ENCODE measurements around the gene RBM20. TPM values are rescaled to one million over a fixed set of nuclear protein-coding genes. Genes with fewer than 3 reads are reported as not detected.
"Not testable (repeated sequence)": the region's sequence is repeated elsewhere in the genome, so short reads cannot be mapped to it uniquely, and the experiment has no call there.

The RBM20 gene
- under 1 TPM; 0.06 to 0.20 TPM for total RNA-seq

DNA sequence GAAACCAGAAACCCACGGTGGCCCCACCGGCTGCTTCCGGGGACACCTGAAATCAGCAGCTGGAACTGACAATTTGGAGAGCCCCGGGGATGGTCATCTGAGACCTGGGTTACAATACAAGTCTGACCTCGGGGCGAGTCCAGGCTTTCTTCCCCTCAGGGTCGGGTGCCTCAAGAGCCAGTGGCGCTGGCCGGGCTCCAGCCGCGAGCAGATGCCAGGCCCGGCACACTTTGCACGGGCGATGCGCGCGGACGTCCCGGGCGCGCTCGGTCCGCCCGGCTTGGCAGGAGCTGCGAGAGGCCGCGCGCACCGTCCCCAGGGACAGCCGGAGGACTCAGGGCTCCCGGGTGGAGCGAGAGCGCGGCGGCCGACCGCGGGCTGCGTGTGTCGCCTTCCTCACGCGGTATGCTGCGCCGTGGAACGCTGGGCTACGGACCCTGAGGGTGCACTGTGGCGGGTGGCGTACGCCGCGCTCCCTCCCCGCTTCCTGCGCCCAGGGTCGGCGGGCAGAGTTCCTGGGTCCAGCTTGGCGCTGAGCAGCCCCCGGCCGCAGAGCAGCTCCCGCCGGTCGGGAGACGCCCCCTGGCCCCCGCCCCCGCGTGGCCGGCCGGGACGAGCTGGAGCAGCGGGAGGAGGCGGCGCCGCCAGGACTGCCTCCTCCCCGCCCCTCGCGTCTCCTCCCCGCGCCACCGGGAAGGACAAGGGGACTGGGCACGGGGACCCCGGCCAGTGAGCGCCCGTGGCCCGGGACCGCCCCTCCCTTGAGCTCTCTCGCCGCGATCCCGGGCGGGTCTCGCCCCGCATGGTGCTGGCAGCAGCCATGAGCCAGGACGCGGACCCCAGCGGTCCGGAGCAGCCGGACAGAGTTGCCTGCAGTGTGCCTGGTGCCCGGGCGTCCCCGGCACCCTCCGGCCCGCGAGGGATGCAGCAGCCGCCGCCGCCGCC, at the start of gene RBM20:
RBM20 (plus strand) TSS at position 684 of the 945 bp plus-strand sequence; CDS start at position 803, 119 bp downstream.
- Mint-ChIP-seq H3K27ac (no peak within 1 kb of the TSS), H3K36me3 (peaks cover 0 to 10% of the 10 kb centered on the region in 2 donors), H3K9me3 (no peaks in the 10 kb centered on the region)
- DNase-seq (ENCODE audit: low spot score in 2 of 2) (peak in 1 of 2 donors; percentile 24), ATAC-seq (peak; percentile 47 to 70)

- DNase-seq (ENCODE audit: low spot score in 2 of 2) = no peak
- peaks cover 4 to 18% of the 10 kb centered on the region in 2 donors for H3K36me3 Mint-ChIP-seq
These were observed 46.7 kb upstream of the RBM20 start for GRCh38 chr10:110597476-110597875.

GRCh38 chr10:110600487-110601101, 43.5 kb upstream of the RBM20 start:
- Mint-ChIP-seq H3K9me3 (no peaks in the 10 kb centered on the region), H3K36me3 (peaks cover 0 to 7% of the 10 kb centered on the region in 2 donors), H3K27ac (no peak overlapping the region)
- peak in 1 of 2 donors; percentile 42 for DNase-seq (ENCODE audit: low spot score in 2 of 2)
- ATAC-seq = peak; percentile 47 to 66

More at GRCh38 chr10:110597476-110597875, 46.7 kb upstream of the RBM20 start:
- H3K9me3 Mint-ChIP-seq = no peaks in the 10 kb centered on the region
- H3K27ac Mint-ChIP-seq = no peak overlapping the region
- ATAC-seq = no peak

DNA sequence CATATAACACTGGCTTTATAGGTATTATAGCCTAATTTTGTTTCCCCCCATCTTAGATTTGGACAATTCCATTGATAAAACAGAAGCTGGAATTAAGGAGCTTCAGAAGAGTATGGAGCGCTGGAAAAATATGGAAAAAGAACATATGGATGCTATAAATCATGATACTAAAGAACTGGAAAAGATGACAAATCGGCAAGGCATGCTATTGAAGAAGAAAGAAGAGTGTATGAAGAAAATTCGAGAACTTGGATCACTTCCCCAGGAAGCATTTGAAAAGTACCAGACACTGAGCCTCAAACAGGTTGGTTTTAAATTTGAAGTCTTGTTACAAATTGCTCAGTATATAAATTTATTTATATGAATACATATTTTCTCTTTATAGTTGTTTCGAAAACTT, 42.6 kb upstream of the RBM20 start:
- peaks cover 0 to 7% of the 10 kb centered on the region in 2 donors for H3K36me3 Mint-ChIP-seq

DNA sequence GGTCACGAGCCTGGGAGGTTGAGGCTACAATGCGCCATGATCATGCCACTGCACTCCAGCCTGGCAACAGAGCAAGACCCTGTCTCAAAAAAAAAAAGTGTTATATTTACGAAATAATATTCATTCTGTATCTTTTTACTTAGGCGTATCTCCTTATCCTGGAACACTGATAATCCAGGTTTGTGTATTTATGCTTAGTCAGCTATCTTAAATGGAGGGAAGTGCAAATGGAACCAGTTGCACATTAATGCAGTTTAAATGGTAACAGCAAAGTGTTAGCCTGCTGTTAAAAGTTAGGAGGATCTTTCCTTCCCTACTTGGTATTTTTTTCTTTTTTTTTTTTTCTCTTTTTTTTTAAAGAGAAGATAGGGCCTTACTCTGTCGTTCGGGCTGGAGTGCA, 36.0 kb upstream of the RBM20 start:
- Mint-ChIP-seq H3K27ac (no peak overlapping the region), H3K36me3 (no peaks in the 10 kb centered on the region), H3K9me3 (no peaks in the 10 kb centered on the region)
- DNase-seq (ENCODE audit: low spot score in 2 of 2) = no peak
- ATAC-seq = no peak

More for the DNA sequence above, 42.6 kb upstream of the RBM20 start:
- Mint-ChIP-seq H3K27ac (peak overlapping the region in 1 of 2 donors; percentile 24), H3K9me3 (no peaks in the 10 kb centered on the region)
- no peak for DNase-seq (ENCODE audit: low spot score in 2 of 2)
- ATAC-seq = no peak

DNA sequence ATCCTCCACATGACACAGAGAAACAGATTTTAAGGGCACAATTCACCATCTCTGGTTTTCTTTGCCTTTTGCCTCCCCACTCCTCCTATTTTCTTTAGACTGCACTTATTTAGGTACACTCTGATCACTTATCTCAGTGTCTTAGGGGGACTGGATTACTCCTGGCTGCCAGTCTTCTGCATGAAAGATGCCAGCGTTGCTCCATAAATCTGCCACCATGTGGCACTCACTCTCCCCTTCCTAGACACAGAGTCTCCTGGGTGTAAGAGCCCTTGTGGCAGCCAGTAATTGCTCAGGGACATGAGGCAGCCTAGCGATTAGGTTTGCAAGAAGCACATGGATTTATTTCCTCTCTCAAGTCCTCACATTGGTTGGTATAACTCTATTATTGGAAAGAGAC, 34.5 kb upstream of the RBM20 start:
- Mint-ChIP-seq H3K36me3 (no peaks in the 10 kb centered on the region), H3K9me3 (no peaks in the 10 kb centered on the region), H3K27ac (peak overlapping the region in 1 of 2 donors; percentile 59)
- ATAC-seq (no peak), DNase-seq (ENCODE audit: low spot score in 2 of 2) (no peak)

DNA sequence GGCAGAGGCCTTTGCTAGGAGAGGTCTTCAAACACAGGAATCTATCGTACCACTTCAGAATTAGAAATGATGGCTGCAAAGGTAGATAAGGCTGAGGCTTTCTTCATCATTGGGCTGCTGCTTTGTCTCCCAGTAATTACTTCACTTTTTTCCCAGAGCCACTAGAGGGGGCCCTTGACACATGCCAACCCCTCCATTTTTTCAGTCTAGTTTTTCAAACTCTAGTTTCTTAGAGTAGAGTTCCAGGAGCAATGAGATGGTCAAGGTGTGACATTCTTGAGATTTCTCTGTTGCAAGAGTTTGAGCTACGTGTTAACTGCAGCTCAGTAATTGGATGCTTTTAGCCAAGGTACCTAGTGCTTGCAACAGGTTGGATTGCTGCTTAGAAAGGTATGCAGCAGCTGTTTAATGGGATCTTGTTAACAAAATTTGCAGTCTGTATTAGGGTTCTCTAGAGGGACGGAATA, 33.8 kb upstream of the RBM20 start:
- Mint-ChIP-seq H3K36me3 (no peaks in the 10 kb centered on the region), H3K27ac (no peak overlapping the region), H3K9me3 (no peaks in the 10 kb centered on the region)
- ATAC-seq (no peak), DNase-seq (ENCODE audit: low spot score in 2 of 2) (peak in 1 of 2 donors; percentile 59)

GRCh38 chr10:110610781-110611180, 33.4 kb upstream of the RBM20 start:
- not testable (repeated sequence) for DNase-seq (ENCODE audit: low spot score in 2 of 2); H3K9me3 Mint-ChIP-seq; ATAC-seq; H3K27ac Mint-ChIP-seq; H3K36me3 Mint-ChIP-seq

DNA sequence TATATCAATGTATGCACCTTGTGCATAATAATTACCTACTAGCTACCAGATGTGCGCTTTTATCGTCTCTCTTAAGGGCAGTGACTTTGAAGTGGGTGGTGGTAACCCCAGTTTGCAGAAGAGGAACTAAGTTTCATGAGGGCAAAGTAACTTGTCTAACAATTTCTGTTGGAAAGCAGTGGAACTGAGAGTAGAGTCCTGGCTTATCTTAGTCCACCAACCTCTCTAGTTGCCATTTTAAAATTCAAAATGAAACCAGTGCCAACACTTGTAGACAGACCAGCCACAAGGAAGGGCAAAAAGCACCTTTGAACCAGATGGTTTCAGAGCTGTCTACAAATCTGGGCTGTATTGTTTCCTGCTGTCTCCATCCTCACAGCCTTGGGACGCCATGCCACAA, 32.0 kb upstream of the RBM20 start:
- DNase-seq (ENCODE audit: low spot score in 2 of 2) = no peak
- peak in 1 of 2 donors; percentile 40 for ATAC-seq
- Mint-ChIP-seq H3K27ac (no peak overlapping the region), H3K36me3 (no peaks in the 10 kb centered on the region), H3K9me3 (no peaks in the 10 kb centered on the region)

DNA sequence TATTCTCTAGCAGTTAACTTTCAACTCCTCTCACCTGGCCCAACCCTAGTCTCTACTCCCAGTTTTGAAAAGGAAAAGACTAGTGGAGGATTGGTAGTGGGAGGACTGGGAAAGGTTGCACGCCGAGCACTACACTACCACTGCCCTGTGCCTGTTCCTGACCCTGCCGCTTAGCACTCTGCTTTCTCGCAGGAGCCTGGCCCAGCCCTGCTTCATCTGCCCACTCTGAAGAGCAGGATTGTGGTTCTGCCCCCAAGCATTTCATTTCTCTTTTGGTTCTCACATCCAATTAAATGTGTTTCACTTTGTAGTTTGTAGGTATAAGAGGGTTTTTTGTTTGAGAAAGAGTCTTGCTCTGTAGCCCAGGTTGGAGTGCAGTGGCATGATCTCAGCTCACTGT, 31.5 kb upstream of the RBM20 start:
- no peaks in the 10 kb centered on the region for H3K9me3 Mint-ChIP-seq
- no peak for ATAC-seq
- peak overlapping the region in 1 of 2 donors; percentile 14 for H3K27ac Mint-ChIP-seq
- no peak for DNase-seq (ENCODE audit: low spot score in 2 of 2)
- no peaks in the 10 kb centered on the region for H3K36me3 Mint-ChIP-seq

GRCh38 chr10:110613341-110613995, 30.7 kb upstream of the RBM20 start:
- Mint-ChIP-seq H3K36me3 (no peaks in the 10 kb centered on the region), H3K27ac (peak overlapping the region in 1 of 2 donors; percentile 33), H3K9me3 (no peaks in the 10 kb centered on the region)
- ATAC-seq = peak; percentile 33 to 64
- DNase-seq (ENCODE audit: low spot score in 2 of 2) = peak in 1 of 2 donors; percentile 21

GRCh38 chr10:110613996-110614495, 30.1 kb upstream of the RBM20 start:
- H3K36me3 Mint-ChIP-seq = no peaks in the 10 kb centered on the region
- ATAC-seq (peak; percentile 38 to 70), DNase-seq (ENCODE audit: low spot score in 2 of 2) (no peak)
- peak overlapping the region in 1 of 2 donors; percentile 33 for H3K27ac Mint-ChIP-seq
- H3K9me3 Mint-ChIP-seq = no peaks in the 10 kb centered on the region

- DNase-seq (ENCODE audit: low spot score in 2 of 2) (no peak), ATAC-seq (no peak)
- Mint-ChIP-seq H3K27ac (peak overlapping the region in 1 of 2 donors; percentile 59), H3K9me3 (no peaks in the 10 kb centered on the region), H3K36me3 (no peaks in the 10 kb centered on the region)
These were observed 28.9 kb upstream of the RBM20 start for GRCh38 chr10:110615057-110615747.

DNA sequence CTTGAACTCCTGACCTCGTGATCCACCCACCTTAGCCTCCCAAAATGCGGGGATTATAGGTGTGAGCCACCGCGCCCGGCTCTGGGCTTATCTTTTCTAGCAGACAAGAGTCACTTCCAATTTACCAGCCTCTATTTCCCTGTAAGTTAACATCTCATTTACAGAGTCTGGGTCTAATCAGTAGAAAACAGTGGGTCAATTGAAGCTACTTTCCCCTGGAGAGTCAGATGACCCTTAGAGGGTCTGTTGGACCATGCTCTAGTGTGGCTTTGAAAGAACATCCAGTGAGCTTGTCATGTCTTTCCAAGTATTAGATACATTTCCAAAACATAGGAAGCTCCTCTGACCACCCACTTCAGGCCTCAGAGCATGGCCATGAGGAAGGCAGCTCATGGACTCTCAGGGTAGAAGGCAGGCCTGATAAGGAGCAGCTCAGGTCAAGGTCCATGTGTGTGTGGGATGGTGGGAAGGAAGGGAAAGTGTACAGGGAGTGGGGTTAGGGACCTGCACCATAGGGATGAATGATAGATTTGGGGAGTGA, 27.6 kb upstream of the RBM20 start:
- ATAC-seq (no peak), DNase-seq (ENCODE audit: low spot score in 2 of 2) (no peak)
- H3K36me3 Mint-ChIP-seq = no peaks in the 10 kb centered on the region
- no peaks in the 10 kb centered on the region for H3K9me3 Mint-ChIP-seq
- H3K27ac Mint-ChIP-seq = peak overlapping the region in 1 of 2 donors; percentile 63

DNA sequence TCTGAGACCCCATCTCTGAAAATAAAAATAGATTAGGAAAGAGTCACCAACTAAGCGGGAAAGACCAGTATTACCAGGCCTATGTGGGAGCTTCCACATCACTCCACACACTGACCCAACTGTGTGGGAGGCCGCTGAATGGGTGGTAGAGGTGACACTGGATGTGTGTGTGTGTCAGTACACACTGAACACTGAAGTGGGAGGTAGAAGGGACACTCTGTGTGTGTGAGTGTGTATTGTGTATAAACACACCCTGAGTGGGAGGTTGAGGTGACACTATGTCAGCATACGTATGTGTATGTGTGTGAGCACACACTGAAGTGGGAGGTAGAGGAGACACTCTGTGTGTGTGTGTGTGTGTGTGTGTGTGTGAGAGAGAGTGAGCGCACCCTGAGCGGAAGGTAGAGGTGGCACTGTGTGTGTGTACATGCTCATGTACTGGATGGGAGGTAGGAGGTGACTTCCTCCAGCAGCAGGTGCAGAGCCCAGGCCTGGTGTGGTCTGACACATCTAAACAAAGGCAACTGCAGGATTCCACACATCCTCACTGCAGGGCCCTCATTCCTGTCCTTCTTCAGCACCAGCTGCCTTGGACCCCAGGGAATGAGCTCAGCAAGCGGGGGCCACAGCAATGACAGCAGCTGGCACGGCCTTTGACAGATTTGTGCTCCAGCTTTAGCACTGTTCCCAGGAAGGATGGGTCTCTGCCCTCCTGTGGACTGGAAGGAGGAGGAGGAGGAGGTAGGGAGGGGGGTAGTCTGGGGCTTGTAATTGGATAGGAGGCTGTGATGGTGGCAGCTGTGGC, 26.5 kb upstream of the RBM20 start:
- peak overlapping the region; percentile 63 to 88 for H3K27ac Mint-ChIP-seq
- no peak for DNase-seq (ENCODE audit: low spot score in 2 of 2)
- ATAC-seq = peak; percentile 3 to 32
- no peaks in the 10 kb centered on the region for H3K9me3 Mint-ChIP-seq
- no peaks in the 10 kb centered on the region for H3K36me3 Mint-ChIP-seq

Data from activated naive CD4-positive, alpha-beta T cell treated with anti-CD3 and anti-CD28 coated beads, Interleukin-2, amount 50 U/mL, for 72 hours (primary cell).